ENCODE measurements around the gene LSM3. TPM values are rescaled to one million over a fixed set of nuclear protein-coding genes. Genes with fewer than 3 reads are reported as not detected.

Gene LSM3
- total RNA-seq, 4 donors from 2014 or later: 7.9 to 15.6 (median 12.7) TPM

DNA sequence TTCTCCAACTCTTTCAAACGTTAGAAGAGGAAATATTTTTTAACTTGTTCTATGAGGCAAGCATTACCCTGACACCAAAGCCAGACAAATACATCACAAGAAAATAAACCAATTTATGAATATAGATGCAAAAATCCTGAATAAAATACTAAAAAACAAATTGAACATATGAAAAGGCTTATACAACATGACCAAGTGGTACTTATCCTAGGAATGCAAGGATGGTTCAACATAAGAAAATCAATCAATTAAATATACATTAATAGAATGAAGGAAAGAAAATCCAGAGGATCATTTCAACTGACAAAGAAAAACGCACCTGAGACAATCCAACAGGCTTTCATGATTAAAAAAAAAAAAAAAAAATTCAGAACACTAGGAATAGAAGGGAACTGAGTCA lies 17.3 kb upstream of the LSM3 start:
- H3K27me3 ChIP-seq: no peaks in the 10 kb centered on the region
- H3K27ac ChIP-seq: no peak overlapping the region
- ATAC-seq: no peak
- no peak for TF ChIP-seq POLR2A (IDR thresholded peaks at IDR 0.05)
- TF ChIP-seq, protein P1, sequence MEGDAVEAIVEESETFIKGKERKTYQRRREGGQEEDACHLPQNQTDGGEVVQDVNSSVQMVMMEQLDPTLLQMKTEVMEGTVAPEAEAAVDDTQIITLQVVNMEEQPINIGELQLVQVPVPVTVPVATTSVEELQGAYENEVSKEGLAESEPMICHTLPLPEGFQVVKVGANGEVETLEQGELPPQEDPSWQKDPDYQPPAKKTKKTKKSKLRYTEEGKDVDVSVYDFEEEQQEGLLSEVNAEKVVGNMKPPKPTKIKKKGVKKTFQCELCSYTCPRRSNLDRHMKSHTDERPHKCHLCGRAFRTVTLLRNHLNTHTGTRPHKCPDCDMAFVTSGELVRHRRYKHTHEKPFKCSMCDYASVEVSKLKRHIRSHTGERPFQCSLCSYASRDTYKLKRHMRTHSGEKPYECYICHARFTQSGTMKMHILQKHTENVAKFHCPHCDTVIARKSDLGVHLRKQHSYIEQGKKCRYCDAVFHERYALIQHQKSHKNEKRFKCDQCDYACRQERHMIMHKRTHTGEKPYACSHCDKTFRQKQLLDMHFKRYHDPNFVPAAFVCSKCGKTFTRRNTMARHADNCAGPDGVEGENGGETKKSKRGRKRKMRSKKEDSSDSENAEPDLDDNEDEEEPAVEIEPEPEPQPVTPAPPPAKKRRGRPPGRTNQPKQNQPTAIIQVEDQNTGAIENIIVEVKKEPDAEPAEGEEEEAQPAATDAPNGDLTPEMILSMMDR (IDR thresholded peaks at IDR 0.05): no peak
- TF ChIP-seq POLR2AphosphoS5 (IDR thresholded peaks at IDR 0.05): no peak
- TF ChIP-seq EP300 (IDR thresholded peaks at IDR 0.05): no peak
- no peak overlapping the region for H3K4me3 ChIP-seq
- peaks cover 20 to 100% of the 10 kb centered on the region in 2 donors for H3K36me3 ChIP-seq
- no peaks in the 10 kb centered on the region for H3K4me1 ChIP-seq
- peaks cover 0 to 16% (median 0%) of the 10 kb centered on the region in 3 donors for H3K9me3 ChIP-seq
- WGBS, 2 donors (ENCODE audit: low coverage in 1 of 2): 93 to 100% methylated on average over 1 to 2 of the region's 2 CpGs

DNA sequence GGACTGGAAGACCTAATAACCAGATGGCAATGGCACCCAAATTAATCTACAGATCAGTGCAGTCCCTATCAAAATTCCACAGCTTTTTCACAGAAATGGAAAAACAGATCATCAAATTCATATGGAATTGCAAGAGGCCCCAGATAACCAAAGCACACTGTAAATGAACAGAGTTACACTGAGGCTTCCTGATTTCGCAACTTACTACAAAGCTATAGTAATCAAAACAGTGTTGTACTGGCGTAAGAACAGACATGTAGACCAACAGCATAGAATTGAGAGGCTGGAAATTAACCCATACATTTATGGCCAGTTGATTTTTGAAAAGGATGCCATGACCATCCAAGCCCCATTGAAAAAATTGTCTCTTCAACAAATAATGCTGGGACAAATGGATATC lies 16.4 kb upstream of the LSM3 start:
- 91 to 100% methylated on average over 2 of the region's 2 CpGs for WGBS, 2 donors (ENCODE audit: low coverage in 1 of 2)
- H3K27me3 ChIP-seq: no peaks in the 10 kb centered on the region
- TF ChIP-seq POLR2AphosphoS5 (IDR thresholded peaks at IDR 0.05) (no peak), POLR2A (IDR thresholded peaks at IDR 0.05) (no peak), EP300 (IDR thresholded peaks at IDR 0.05) (no peak)
- TF ChIP-seq, protein P1 (IDR thresholded peaks at IDR 0.05): no peak
- H3K27ac ChIP-seq: no peak overlapping the region
- ATAC-seq: no peak
- no peak overlapping the region for H3K4me3 ChIP-seq
- H3K4me1 ChIP-seq: no peaks in the 10 kb centered on the region
- H3K9me3 ChIP-seq: peaks cover 0 to 16% (median 0%) of the 10 kb centered on the region in 3 donors
- peaks cover 20 to 100% of the 10 kb centered on the region in 2 donors for H3K36me3 ChIP-seq

DNA sequence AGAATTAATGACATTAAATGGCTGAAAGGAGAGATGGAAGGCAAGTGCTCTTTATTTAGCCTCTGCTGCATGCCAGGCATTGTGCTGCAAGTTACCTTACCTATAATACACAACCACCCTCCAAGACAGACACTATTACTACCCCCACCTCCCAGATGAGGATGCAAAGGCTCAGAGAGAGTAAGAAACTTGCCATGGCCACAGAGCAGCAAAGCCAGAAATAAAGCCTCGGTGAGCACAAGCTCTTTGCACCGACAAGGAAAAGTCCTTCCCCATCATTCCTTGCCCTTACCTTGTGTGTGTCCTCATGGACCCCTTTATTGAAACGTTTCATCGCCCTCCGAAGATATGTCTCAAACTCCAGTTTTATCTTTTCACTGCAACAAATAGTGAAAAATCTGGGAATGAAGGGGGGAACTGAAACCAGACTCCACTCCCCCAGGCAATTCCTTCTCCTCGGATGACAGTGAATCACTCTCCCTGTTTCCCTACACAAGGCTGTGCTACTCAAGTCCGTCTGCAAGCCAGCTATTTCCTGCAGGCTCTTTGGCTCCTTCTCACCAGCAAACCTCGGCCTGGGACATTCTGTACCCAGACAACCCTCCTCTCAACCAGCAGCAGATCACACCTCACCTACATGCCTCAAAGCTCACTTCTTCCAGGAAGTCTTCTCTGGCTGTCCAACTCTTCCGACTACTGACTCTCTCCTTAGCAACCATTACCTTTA lies 11.6 kb upstream of the LSM3 start:
- no peaks in the 10 kb centered on the region for H3K27me3 ChIP-seq
- no peak overlapping the region for H3K27ac ChIP-seq
- H3K36me3 ChIP-seq: peaks cover 31 to 100% of the 10 kb centered on the region in 2 donors
- WGBS, 2 donors (ENCODE audit: low coverage in 1 of 2): 91 to 96% methylated on average over 8 to 9 of the region's 9 CpGs
- no peak for ATAC-seq
- H3K9me3 ChIP-seq: peaks cover 0 to 2% (median 0%) of the 10 kb centered on the region in 3 donors
- TF ChIP-seq, protein P1 (IDR thresholded peaks at IDR 0.05): no peak
- TF ChIP-seq POLR2AphosphoS5 (IDR thresholded peaks at IDR 0.05) (no peak), EP300 (IDR thresholded peaks at IDR 0.05) (no peak), POLR2A (IDR thresholded peaks at IDR 0.05) (no peak)
- H3K4me1 ChIP-seq: no peaks in the 10 kb centered on the region
- no peak overlapping the region for H3K4me3 ChIP-seq

DNA sequence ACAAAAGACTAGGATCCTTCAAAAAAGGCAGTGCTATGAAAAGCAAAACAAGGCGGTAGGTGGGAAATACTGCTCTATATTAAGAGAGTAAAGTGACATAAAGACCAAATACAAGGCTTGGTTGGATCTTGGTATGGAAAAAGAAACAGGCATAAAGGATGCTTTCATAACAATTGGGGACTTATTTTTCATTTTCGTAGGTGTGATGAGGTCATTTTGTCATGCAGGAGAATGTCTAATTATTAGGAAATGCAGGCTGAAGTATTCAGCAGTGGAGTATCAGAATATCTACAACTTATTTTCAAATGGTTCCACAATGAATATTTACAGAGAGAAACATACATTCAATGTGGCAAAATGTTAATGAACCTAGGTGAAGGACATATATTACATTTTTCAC lies 9.2 kb upstream of the LSM3 start:
- Histone ChIP-seq H3K4me3 (no peak overlapping the region), H3K27ac (no peak overlapping the region), H3K4me1 (peaks cover 0 to 4% (median 0%) of the 10 kb centered on the region in 3 donors), H3K9me3 (no peaks in the 10 kb centered on the region), H3K27me3 (no peaks in the 10 kb centered on the region), H3K36me3 (peaks cover 26 to 85% of the 10 kb centered on the region in 2 donors)
- TF ChIP-seq, protein P1 (IDR thresholded peaks at IDR 0.05): no peak
- TF ChIP-seq POLR2AphosphoS5 (IDR thresholded peaks at IDR 0.05) (no peak), POLR2A (IDR thresholded peaks at IDR 0.05) (no peak), EP300 (IDR thresholded peaks at IDR 0.05) (no peak)
- 91 to 96% methylated on average over 2 of the region's 2 CpGs for WGBS, 2 donors (ENCODE audit: low coverage in 1 of 2)
- ATAC-seq: no peak

DNA sequence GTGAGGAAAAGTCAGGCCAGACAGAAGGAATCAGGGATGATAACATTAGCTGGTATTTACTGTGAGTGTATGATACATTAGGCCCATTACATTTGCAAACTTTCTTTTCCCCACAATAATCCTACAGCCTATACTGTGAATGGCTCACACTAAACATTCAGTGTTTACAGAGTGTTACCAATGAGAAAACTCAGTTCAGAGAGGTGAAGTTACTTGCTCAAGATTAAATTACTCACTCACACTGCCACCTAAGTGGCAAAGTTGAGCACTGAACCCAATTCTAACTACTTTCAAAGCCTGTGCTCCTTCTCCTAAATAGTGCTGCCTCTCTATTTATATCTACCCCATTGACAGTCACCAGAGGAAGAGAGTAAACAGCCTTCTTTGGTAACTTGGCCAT lies 8.7 kb upstream of the LSM3 start:
- H3K9me3 ChIP-seq: no peaks in the 10 kb centered on the region
- no peaks in the 10 kb centered on the region for H3K27me3 ChIP-seq
- H3K27ac ChIP-seq: no peak overlapping the region
- peaks cover 0 to 8% (median 0%) of the 10 kb centered on the region in 3 donors for H3K4me1 ChIP-seq
- peaks cover 24 to 81% of the 10 kb centered on the region in 2 donors for H3K36me3 ChIP-seq
- no peak overlapping the region for H3K4me3 ChIP-seq
- no peak for ATAC-seq
- TF ChIP-seq POLR2A (IDR thresholded peaks at IDR 0.05): no peak
- TF ChIP-seq, protein P1 (IDR thresholded peaks at IDR 0.05): no peak

Data from gastroesophageal sphincter (tissue), 4 donors.